ENCODE data around the gene UBE4B.
A peak's percentile ranks its signal among the peaks of the same experiment; 100 is the strongest.
"Not testable (repeated sequence)": the region's sequence is repeated elsewhere in the genome, so short reads cannot be mapped to it uniquely, and the experiment has no call there.

UBE4B gene

GRCh38 chr1:10032590-10033358, at the start of gene UBE4B:
UBE4B (plus strand) TSS chr1:10032958; CDS start chr1:10033671, 713 bp downstream.
- H3K4me1 Mint-ChIP-seq (ENCODE audit: low read depth): peaks cover 33% of the 10 kb centered on the region
- H3K36me3 Mint-ChIP-seq (ENCODE audit: low read depth): peaks cover 25% of the 10 kb centered on the region
- peak within 1 kb of the TSS; percentile 91 for H3K27ac Mint-ChIP-seq
- intact Hi-C loops (cut with micrococcal nuclease): loop anchor here (1.0 to 5.0 kb wide), 4 partner anchors 35 to 155 kb away; partner anchors contain the start of genes CTNNBIP1, LZIC, NMNAT1 and RBP7
- no peaks in the 10 kb centered on the region for H3K9me3 Mint-ChIP-seq
- H3K4me3 Mint-ChIP-seq: peak within 1 kb of the TSS; percentile 90
- no peaks in the 10 kb centered on the region for H3K27me3 Mint-ChIP-seq

GRCh38 chr1:9984253-9984652, 48.5 kb upstream of the UBE4B start:
- H3K27ac Mint-ChIP-seq: no peak overlapping the region
- intact Hi-C loops (cut with micrococcal nuclease): no loop called here
- H3K36me3 Mint-ChIP-seq (ENCODE audit: low read depth): peaks cover 46% of the 10 kb centered on the region
- no peak overlapping the region for H3K4me3 Mint-ChIP-seq
- peaks cover 3% of the 10 kb centered on the region for H3K4me1 Mint-ChIP-seq (ENCODE audit: low read depth)
- no peaks in the 10 kb centered on the region for H3K27me3 Mint-ChIP-seq
- H3K9me3 Mint-ChIP-seq: no peaks in the 10 kb centered on the region

GRCh38 chr1:9985001-9985400, 47.8 kb upstream of the UBE4B start:
- Mint-ChIP-seq H3K4me1 (ENCODE audit: low read depth) (peaks cover 10% of the 10 kb centered on the region), H3K36me3 (ENCODE audit: low read depth) (peaks cover 46% of the 10 kb centered on the region), H3K4me3 (no peak overlapping the region), H3K27ac (no peak overlapping the region), H3K27me3 (no peaks in the 10 kb centered on the region), H3K9me3 (no peaks in the 10 kb centered on the region)
- intact Hi-C loops (cut with micrococcal nuclease): no loop called here

DNA sequence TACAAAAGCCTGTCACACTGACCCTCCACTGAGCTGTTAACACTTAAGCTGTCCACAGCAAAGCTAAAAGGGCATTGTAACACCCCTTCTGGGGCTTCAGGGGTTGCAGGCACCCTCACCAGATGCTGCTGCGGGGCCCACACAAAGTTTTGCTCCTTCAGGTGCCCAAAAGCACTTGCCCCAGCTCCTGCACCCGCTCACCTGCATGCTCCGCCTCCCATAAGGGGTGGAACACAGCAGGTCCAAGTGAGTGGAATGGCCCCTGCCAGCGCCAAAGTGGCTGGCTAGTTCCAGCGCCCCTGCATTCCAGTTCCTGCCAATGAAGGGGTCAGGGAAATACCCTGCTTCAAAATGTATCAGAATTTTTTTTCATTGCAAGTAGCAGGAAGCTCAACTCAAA, 43.0 kb upstream of the UBE4B start:
- Mint-ChIP-seq H3K4me3 (no peak overlapping the region), H3K9me3 (no peaks in the 10 kb centered on the region), H3K36me3 (ENCODE audit: low read depth) (peaks cover 21% of the 10 kb centered on the region), H3K27ac (peak overlapping the region; percentile 79), H3K27me3 (no peaks in the 10 kb centered on the region), H3K4me1 (ENCODE audit: low read depth) (peaks cover 43% of the 10 kb centered on the region)
- intact Hi-C loops (cut with micrococcal nuclease): no loop called here

- peaks cover 1% of the 10 kb centered on the region for H3K27me3 Mint-ChIP-seq
- intact Hi-C loops (cut with micrococcal nuclease): no loop called here
- no peak overlapping the region for H3K4me3 Mint-ChIP-seq
- H3K4me1 Mint-ChIP-seq (ENCODE audit: low read depth): peaks cover 43% of the 10 kb centered on the region
- H3K27ac Mint-ChIP-seq: peak overlapping the region; percentile 79
- peaks cover 12% of the 10 kb centered on the region for H3K36me3 Mint-ChIP-seq (ENCODE audit: low read depth)
- no peaks in the 10 kb centered on the region for H3K9me3 Mint-ChIP-seq
Measured at GRCh38 chr1:9990944-9991343, 41.8 kb upstream of the UBE4B start.

GRCh38 chr1:9992910-9993309, 39.8 kb upstream of the UBE4B start:
- H3K9me3 Mint-ChIP-seq: no peaks in the 10 kb centered on the region
- peaks cover 10% of the 10 kb centered on the region for H3K27me3 Mint-ChIP-seq
- H3K27ac Mint-ChIP-seq: peak overlapping the region; percentile 72
- no peaks in the 10 kb centered on the region for H3K36me3 Mint-ChIP-seq (ENCODE audit: low read depth)
- H3K4me1 Mint-ChIP-seq (ENCODE audit: low read depth): peaks cover 50% of the 10 kb centered on the region
- H3K4me3 Mint-ChIP-seq: no peak overlapping the region
- intact Hi-C loops (cut with micrococcal nuclease): no loop called here

DNA sequence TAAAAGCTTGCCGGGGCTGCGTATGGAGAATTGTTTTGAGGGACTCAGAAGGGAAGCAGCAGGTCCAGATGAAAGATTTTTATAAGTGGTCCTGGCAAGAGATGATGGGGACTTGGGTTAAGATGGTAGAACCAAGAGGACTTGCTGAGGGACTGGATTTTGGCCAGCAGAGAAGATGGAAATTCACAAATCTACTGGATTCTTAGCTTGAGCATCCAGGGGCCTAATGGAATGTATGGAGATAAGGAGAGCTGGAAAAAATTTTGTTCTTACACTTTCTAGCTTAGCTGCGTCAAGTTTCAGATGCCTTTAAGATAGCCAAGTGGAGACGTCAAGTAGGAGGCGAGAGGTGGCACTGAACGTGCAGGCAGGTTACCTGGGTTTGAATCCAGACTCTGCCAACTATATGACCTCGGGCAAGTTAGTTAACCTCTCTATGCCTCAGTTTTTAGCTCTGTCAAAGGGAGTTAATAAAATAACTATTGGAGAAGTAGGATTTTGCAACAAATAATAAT, 39.1 kb upstream of the UBE4B start:
- intact Hi-C loops (cut with micrococcal nuclease): no loop called here
- Mint-ChIP-seq H3K9me3 (no peaks in the 10 kb centered on the region), H3K36me3 (ENCODE audit: low read depth) (no peaks in the 10 kb centered on the region), H3K27ac (peak overlapping the region; percentile 72), H3K4me1 (ENCODE audit: low read depth) (peaks cover 53% of the 10 kb centered on the region), H3K4me3 (no peak overlapping the region), H3K27me3 (peaks cover 16% of the 10 kb centered on the region)

DNA sequence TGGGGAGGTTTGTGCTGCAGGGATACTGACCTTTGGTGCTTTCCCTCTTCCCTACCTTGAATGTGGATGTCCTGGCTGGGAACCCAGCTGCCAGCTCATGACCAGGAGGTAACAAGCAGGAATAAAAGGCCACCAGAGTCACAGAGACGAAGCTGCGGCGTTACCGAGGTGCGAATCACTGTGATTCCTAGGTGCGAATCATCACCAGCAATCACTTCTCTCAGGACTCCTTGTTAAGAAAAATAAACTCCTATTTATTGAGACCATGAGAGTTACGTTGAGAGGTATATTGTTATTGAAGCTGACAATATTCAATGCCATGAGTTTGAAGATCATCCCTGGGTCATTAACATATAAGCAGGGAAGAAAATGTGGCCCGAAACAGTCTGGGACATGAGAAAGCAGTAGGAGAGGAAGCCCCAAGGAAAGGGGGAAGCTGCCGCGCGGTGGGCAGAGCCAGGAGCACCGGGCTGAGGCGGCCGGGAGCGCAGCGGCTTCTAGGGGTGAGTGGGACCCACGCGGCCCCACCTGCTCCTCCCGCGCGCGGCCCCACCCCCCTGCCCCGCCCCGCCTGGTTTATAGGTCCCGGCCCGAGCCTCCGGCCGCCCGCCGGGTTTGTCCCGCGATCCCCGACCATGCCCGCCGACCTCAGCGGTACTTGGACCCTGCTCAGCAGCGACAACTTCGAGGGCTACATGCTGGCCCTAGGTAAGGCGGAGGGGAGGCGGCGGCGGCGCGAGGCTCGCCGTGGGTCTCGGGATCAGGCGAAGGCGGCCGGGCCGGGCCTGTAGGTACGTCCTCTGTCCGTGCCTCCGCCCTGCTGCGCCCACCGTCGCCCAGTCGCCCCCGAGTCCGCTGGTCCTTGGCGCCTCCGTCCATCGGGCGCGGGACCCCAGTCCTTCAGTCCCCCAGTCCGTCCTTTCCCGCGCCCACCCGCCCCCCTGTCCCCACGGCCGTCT, 35.9 kb upstream of the UBE4B start, which contains the start of gene RBP7:
Gene RBP7, plus strand, starts transcription at position 605 of the 959 bp plus-strand sequence. Its CDS starts 31 bp downstream, at position 636.
- Mint-ChIP-seq H3K27ac (no peak within 1 kb of the TSS), H3K4me1 (ENCODE audit: low read depth) (peaks cover 27% of the 10 kb centered on the region), H3K4me3 (peak within 1 kb of the TSS; percentile 76), H3K36me3 (ENCODE audit: low read depth) (no peaks in the 10 kb centered on the region), H3K9me3 (no peaks in the 10 kb centered on the region), H3K27me3 (peaks cover 26% of the 10 kb centered on the region)
- intact Hi-C loops (cut with micrococcal nuclease): loop anchor here (2.0 to 5.0 kb wide), 2 partner anchors 35 to 46 kb away; partner anchors contain the start of gene UBE4B

DNA sequence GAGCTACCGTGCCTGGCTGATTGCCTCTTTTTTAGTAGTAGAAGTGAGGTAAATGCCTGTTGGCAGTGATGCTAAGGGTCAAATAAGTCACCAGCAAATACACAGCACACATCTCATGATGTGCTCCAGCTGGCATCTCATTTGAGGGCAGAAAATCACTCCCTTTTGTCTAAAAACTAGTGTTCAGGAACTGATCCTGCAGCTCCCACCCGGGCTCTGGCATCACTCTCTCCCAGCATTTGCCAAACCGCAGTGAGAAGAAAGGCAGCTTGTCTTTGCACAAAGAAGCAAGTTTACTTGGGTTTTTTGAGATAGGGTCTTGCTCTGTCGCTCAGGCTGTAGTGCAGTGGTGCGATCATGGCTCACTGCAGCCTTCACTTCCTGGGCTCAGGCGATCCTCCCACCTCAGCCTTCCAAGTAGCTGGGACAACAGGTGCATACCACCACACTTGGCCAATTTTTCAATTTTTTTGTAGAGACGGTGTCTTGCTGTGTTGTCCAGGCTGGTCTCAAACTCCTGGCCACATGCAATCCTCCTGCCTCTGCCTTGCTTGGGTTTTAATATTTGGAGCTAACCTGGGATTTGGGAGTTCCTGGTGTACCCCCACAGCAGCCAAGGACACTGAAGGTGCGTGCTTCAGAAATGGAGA, 31.6 kb upstream of the UBE4B start:
- Mint-ChIP-seq H3K27ac (no peak overlapping the region), H3K4me1 (ENCODE audit: low read depth) (peaks cover 10% of the 10 kb centered on the region), H3K4me3 (no peak overlapping the region), H3K9me3 (no peaks in the 10 kb centered on the region), H3K36me3 (ENCODE audit: low read depth) (no peaks in the 10 kb centered on the region), H3K27me3 (peaks cover 36% of the 10 kb centered on the region)
- intact Hi-C loops (cut with micrococcal nuclease): no loop called here

- intact Hi-C loops (cut with micrococcal nuclease); H3K36me3 Mint-ChIP-seq (ENCODE audit: low read depth); H3K4me1 Mint-ChIP-seq (ENCODE audit: low read depth); H3K4me3 Mint-ChIP-seq; H3K9me3 Mint-ChIP-seq; H3K27ac Mint-ChIP-seq: not testable (repeated sequence)
- H3K27me3 Mint-ChIP-seq: peaks cover 14% of the 10 kb centered on the region
Measured at GRCh38 chr1:10005248-10005647, 27.5 kb upstream of the UBE4B start.

DNA sequence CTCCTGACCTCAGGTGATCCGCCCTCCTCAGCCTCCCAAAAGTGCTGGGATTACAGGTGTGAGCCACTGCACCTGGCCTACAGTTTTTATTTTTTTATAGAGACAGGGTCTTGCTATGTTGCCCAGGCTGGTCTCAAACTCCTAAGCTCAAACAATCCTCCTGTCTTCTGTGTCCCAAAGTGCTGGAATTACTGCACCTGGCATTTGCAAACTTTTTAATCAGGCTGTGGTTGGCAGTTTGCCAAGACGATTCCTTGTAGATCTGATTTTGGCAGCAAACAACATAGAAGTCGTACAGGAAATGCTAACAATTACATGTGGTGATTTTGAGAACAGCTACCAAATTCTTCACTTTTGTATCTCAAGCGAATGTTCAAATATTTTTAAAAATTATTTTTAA, 25.6 kb upstream of the UBE4B start:
- intact Hi-C loops (cut with micrococcal nuclease): no loop called here
- peaks cover 6% of the 10 kb centered on the region for H3K4me1 Mint-ChIP-seq (ENCODE audit: low read depth)
- peaks cover 7% of the 10 kb centered on the region for H3K36me3 Mint-ChIP-seq (ENCODE audit: low read depth)
- no peak overlapping the region for H3K4me3 Mint-ChIP-seq
- H3K9me3 Mint-ChIP-seq: no peaks in the 10 kb centered on the region
- no peak overlapping the region for H3K27ac Mint-ChIP-seq
- peaks cover 11% of the 10 kb centered on the region for H3K27me3 Mint-ChIP-seq

DNA sequence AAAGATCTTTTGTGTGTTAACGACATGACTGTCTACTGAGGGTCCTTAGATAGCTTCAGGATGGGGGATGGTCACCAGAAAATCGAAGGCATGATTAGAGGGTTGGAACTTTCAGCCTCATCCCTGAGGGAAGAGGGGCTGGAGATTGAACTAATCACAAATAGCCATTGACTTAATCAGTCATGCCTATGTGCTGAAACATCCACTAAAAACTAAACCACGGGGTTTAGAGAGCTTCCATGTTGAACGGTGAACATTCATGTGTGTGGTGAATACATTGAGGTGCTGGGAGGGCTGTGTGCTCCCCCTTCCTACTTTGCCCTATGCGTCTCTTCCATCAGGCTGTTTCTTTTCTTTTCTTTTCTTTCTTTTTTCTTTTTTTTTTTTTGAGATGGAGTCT, 18.7 kb upstream of the UBE4B start:
- Mint-ChIP-seq H3K4me1 (ENCODE audit: low read depth) (peaks cover 6% of the 10 kb centered on the region), H3K4me3 (no peak overlapping the region), H3K9me3 (no peaks in the 10 kb centered on the region), H3K27ac (no peak overlapping the region), H3K27me3 (peaks cover 3% of the 10 kb centered on the region), H3K36me3 (ENCODE audit: low read depth) (no peaks in the 10 kb centered on the region)
- intact Hi-C loops (cut with micrococcal nuclease): no loop called here

DNA sequence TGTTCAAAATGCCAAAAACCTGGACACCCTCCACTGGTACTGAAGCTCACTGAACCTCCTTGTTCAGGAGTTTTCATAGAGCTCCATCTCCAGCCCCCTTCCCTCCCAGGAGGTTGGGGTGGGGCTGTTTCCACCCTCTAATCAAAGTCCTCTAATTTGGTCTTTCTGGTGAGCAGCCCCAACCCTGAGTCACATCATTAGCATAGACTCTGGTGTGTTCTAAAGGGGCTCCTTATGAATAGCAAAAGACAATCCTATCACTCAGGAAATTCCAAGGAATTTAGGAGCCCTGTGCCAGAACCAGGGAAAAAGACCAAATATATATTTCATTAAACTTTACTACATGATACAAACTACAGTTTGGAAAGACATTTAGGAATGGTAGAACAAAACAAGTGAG, 13.2 kb upstream of the UBE4B start:
- Mint-ChIP-seq H3K27me3 (peaks cover 3% of the 10 kb centered on the region), H3K27ac (no peak overlapping the region), H3K36me3 (ENCODE audit: low read depth) (no peaks in the 10 kb centered on the region), H3K4me3 (no peak overlapping the region), H3K9me3 (no peaks in the 10 kb centered on the region), H3K4me1 (ENCODE audit: low read depth) (peaks cover 14% of the 10 kb centered on the region)
- intact Hi-C loops (cut with micrococcal nuclease): no loop called here
